Ishikawa (cell line): ENCODE results near the gene ALKBH5.
A peak's percentile ranks its signal among the peaks of the same experiment; 100 is the strongest.

Source experiments
- CEBPB ChIP-seq: IDR thresholded peaks from 2 replicates; pipeline ENCODE4 v1.6.1; 2012
- CREB1 ChIP-seq: IDR thresholded peaks from 2 replicates; pipeline ENCODE4 v1.6.1; 2012; ENCODE audit warnings: low read depth
- EGR1 ChIP-seq: IDR thresholded peaks from 2 replicates; pipeline ENCODE4 v1.6.1; 2012
- EP300 ChIP-seq: IDR thresholded peaks from 2 replicates; pipeline ENCODE4 v1.6.1; 2012; ENCODE audit warnings: borderline replicate concordance
- FOXM1 ChIP-seq: IDR thresholded peaks from 2 replicates; pipeline ENCODE4 v1.6.1; 2012; ENCODE audit warnings: low read depth, borderline replicate concordance
- NFIC ChIP-seq: IDR thresholded peaks from 2 replicates; pipeline ENCODE4 v1.6.1; 2012
- RAD21 ChIP-seq: IDR thresholded peaks from 2 replicates; pipeline ENCODE4 v1.6.1; 2012; ENCODE audit warnings: low read depth
- TAF1 ChIP-seq: IDR thresholded peaks from 2 replicates; pipeline ENCODE4 v1.6.1; 2012; ENCODE audit warnings: low read depth, mild to moderate bottlenecking
- TCF12 ChIP-seq: IDR thresholded peaks from 2 replicates; pipeline ENCODE4 v1.6.1; 2012; ENCODE audit warnings: low read depth
- TEAD4 ChIP-seq: IDR thresholded peaks from 2 replicates; pipeline ENCODE4 v1.6.1; 2012
- YY1 ChIP-seq: IDR thresholded peaks from 2 replicates; pipeline ENCODE4 v1.6.1; 2012; ENCODE audit warnings: low read depth
- ZBTB7A ChIP-seq: IDR thresholded peaks from 2 replicates; pipeline ENCODE4 v1.6.1; 2012; ENCODE audit warnings: low read depth
- TF ChIP-seq, protein P1 (sequence below): IDR thresholded peaks from 2 replicates; pipeline ENCODE4 v1.6.1; 2012
- TF ChIP-seq, protein P2 (sequence below): IDR thresholded peaks from 2 replicates; pipeline ENCODE4 v1.6.1; 2012; ENCODE audit warnings: low read depth, mild to moderate bottlenecking
- TF ChIP-seq, protein P3 (sequence below): IDR thresholded peaks from 2 replicates; pipeline ENCODE4 v1.6.1; 2012

The ALKBH5 gene

DNA sequence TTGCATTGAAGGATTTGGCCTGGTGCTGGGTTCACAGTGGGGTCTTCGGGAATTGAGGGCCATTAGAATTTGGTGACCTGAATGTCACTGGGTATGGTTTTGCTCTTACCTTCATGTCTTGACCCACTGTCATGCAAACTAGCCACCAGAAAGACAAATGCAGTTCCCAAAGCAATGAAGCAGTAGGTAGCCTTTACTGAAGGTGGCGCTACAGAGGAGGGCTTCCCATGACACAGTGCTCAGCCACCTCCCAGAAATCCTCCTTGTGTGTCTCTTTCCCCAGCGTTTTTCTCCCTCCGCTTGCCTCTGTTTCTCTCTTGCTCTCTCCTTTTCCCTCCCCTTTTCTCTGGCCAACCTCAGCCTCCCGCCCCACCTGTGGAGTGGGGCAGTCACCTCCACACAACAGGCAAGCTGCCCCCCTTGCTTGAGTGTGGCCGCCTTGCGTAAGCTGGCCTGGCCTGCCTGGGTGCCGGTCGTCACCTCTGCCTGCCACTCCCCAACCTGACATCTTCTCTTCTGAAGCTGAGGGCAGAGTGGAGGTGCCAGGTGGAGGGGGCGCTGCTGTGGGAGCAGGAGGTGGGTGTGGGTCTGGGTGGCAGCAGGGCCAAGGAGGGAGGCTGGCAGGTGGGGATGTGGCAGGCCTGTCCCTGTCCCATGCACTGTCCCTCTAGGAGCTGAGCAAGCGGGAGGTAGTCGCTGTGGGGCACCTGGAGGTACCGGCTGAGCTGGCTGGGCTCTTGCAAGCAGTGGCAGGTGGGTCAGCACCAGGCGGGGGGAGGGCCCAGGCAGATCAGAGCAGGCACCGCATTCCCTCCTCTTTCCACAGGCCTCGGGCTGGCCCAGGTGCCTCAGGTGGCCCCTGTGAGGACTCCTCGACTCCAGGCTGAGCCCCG lies 40.3 kb upstream of the ALKBH5 start:
- TF ChIP-seq TEAD4: no peak
- TF ChIP-seq RAD21: peak; percentile 38

DNA sequence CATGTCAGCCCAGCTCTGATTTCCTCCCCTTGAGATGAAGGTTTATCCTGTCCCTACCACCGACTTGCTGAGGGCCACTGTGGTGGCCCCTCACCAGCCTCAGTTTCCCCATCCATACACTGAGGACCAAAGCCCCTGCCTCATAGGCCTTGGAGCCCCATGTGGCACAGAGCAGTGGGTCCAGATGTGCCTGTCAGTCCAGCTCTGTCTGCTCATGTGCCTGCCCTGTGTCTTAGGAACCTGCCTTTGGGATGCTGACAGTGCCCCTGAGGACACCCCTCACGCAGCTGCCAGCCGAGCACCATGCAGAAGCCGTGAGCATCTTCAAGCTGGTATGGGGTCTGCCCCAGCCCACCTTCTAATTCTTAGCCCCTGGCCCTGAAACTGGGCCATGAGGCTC lies 39.4 kb upstream of the ALKBH5 start:
- TF ChIP-seq RAD21 (no peak), TAF1 (no peak), TEAD4 (no peak), TCF12 (no peak), CEBPB (no peak), YY1 (no peak), EGR1 (no peak), FOXM1 (no peak), NFIC (no peak), EP300 (no peak), CREB1 (no peak), ZBTB7A (no peak)
- TF ChIP-seq, protein P1, sequence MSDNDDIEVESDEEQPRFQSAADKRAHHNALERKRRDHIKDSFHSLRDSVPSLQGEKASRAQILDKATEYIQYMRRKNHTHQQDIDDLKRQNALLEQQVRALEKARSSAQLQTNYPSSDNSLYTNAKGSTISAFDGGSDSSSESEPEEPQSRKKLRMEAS: no peak
- TF ChIP-seq, protein P2, sequence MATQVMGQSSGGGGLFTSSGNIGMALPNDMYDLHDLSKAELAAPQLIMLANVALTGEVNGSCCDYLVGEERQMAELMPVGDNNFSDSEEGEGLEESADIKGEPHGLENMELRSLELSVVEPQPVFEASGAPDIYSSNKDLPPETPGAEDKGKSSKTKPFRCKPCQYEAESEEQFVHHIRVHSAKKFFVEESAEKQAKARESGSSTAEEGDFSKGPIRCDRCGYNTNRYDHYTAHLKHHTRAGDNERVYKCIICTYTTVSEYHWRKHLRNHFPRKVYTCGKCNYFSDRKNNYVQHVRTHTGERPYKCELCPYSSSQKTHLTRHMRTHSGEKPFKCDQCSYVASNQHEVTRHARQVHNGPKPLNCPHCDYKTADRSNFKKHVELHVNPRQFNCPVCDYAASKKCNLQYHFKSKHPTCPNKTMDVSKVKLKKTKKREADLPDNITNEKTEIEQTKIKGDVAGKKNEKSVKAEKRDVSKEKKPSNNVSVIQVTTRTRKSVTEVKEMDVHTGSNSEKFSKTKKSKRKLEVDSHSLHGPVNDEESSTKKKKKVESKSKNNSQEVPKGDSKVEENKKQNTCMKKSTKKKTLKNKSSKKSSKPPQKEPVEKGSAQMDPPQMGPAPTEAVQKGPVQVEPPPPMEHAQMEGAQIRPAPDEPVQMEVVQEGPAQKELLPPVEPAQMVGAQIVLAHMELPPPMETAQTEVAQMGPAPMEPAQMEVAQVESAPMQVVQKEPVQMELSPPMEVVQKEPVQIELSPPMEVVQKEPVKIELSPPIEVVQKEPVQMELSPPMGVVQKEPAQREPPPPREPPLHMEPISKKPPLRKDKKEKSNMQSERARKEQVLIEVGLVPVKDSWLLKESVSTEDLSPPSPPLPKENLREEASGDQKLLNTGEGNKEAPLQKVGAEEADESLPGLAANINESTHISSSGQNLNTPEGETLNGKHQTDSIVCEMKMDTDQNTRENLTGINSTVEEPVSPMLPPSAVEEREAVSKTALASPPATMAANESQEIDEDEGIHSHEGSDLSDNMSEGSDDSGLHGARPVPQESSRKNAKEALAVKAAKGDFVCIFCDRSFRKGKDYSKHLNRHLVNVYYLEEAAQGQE: no peak

DNA sequence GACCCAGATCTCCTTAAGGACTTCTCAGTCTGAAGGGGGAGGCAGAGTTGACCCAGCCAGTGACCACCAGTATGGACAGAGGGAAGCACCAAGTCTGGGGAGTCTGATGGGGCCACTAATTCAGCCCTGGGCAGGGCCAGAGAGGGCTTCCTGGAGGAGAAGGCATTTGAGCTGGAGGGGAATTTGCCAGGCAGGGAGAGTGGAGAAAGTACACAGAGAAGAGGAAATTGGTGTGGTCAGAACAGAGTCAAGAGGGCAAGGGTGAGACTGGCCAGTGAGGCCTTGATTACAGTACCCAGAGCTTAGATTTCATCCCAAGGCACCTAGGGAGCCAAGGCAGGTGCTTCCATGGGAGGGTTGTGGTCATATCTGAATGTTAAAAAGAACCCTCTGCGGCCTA lies 38.8 kb upstream of the ALKBH5 start:
- TF ChIP-seq TEAD4 (no peak), TCF12 (no peak), EGR1 (no peak), FOXM1 (no peak), CEBPB (no peak), CREB1 (no peak), TAF1 (no peak), YY1 (no peak), NFIC (no peak)
- TF ChIP-seq, protein P1: no peak

- TF ChIP-seq EGR1 (no peak), YY1 (no peak), CREB1 (no peak), TCF12 (no peak), RAD21 (no peak)
- TF ChIP-seq, protein P2: no peak
Observed at GRCh38 chr17:18145811-18146210, 37.8 kb upstream of the ALKBH5 start.

DNA sequence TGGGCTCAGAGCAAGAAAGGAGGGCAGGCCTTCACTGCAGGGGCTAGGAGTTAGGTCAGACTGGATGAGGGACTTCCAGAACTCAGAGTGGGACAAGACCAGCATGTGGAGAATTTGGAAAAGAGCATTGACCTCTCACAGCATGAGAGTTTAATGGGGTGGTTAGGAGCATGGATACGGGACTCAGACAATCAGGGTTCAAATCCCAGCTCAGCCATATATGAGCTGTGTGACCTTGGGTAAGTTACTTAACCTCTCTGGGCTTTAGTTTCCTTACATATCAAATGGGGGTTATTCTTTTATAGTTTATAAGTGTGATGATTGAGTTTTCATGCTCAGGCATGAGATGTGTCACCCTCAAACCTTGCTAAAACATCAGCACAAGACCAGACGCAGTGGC lies 37.4 kb upstream of the ALKBH5 start:
- TF ChIP-seq FOXM1: no peak
- TF ChIP-seq EGR1: no peak
- TF ChIP-seq, protein P1: no peak
- no peak for TF ChIP-seq TCF12
- TF ChIP-seq NFIC: no peak
- TF ChIP-seq TEAD4: no peak
- no peak for TF ChIP-seq TAF1
- TF ChIP-seq YY1: no peak
- TF ChIP-seq CEBPB: no peak
- no peak for TF ChIP-seq RAD21
- TF ChIP-seq CREB1: no peak
- TF ChIP-seq ZBTB7A: no peak
- TF ChIP-seq, protein P3, sequence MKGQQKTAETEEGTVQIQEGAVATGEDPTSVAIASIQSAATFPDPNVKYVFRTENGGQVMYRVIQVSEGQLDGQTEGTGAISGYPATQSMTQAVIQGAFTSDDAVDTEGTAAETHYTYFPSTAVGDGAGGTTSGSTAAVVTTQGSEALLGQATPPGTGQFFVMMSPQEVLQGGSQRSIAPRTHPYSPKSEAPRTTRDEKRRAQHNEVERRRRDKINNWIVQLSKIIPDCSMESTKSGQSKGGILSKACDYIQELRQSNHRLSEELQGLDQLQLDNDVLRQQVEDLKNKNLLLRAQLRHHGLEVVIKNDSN: no peak
- no peak for TF ChIP-seq EP300
- TF ChIP-seq, protein P2: no peak
